WERI-Rb-1 (cell line): ENCODE results near the gene WNT10A.
A peak's percentile ranks its signal among the peaks of the same experiment; 100 is the strongest.

ENCODE experiments used
- DNase-seq: peaks from one replicate; pipeline ENCODE4 v3.0.0-alpha.2; 2020
- H3K27ac ChIP-seq: fragments of 250-450 bp; sonication (Bioruptor Pico); 2 replicates; pipeline ENCODE4 v1.5.1; 2020; ENCODE audit warnings: mild to moderate bottlenecking, moderate library complexity
- H3K27me3 ChIP-seq: fragments of 250-450 bp; sonication (Bioruptor Pico); 2 replicates; pipeline ENCODE4 v1.5.1; 2021; ENCODE audit warnings: mild to moderate bottlenecking, low read depth, moderate library complexity; ENCODE audit not compliant: insufficient read depth, severe bottlenecking
- H3K36me3 ChIP-seq: fragments of 250-450 bp; sonication (Bioruptor Pico); 2 replicates; pipeline ENCODE4 v1.5.1; 2020; ENCODE audit warnings: mild to moderate bottlenecking, moderate library complexity
- H3K4me3 ChIP-seq: 2 replicates; pipeline ENCODE4 v1.5.1; 2011; ENCODE audit warnings: low read depth, mild to moderate bottlenecking, control low read depth, low read length
- H3K9me3 ChIP-seq: fragments of 250-450 bp; sonication (Bioruptor Pico); 2 replicates; pipeline ENCODE4 v1.5.1; 2021; ENCODE audit warnings: mild to moderate bottlenecking, moderate library complexity; ENCODE audit not compliant: severe bottlenecking
- TF ChIP-seq, protein P1 (sequence below): IDR thresholded peaks from 2 replicates; pipeline ENCODE4 v1.5.1; 2011; ENCODE audit warnings: low read depth, mild to moderate bottlenecking, control low read depth, inconsistent platforms, low read length

Gene WNT10A

DNA sequence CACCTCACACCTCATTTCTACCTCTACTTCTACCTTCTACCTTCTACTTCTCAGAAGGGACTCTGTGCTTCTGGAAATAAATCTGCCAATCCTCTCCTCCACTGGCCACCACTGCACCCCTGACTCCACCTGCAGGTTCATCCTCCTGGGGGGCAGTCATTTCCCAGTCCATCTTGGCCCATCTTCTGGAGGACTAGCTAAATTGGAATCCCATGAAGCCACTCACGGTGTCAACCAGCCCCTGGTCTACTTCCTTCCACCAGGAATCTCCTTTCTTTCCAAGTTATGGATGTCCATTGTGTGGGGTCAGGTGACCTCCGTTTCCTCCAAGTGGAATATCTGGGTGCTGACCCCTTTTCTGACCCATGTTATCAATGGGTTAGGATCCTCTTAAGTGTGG is 3.9 kb downstream of the WNT10A start:
- TF ChIP-seq, protein P1, sequence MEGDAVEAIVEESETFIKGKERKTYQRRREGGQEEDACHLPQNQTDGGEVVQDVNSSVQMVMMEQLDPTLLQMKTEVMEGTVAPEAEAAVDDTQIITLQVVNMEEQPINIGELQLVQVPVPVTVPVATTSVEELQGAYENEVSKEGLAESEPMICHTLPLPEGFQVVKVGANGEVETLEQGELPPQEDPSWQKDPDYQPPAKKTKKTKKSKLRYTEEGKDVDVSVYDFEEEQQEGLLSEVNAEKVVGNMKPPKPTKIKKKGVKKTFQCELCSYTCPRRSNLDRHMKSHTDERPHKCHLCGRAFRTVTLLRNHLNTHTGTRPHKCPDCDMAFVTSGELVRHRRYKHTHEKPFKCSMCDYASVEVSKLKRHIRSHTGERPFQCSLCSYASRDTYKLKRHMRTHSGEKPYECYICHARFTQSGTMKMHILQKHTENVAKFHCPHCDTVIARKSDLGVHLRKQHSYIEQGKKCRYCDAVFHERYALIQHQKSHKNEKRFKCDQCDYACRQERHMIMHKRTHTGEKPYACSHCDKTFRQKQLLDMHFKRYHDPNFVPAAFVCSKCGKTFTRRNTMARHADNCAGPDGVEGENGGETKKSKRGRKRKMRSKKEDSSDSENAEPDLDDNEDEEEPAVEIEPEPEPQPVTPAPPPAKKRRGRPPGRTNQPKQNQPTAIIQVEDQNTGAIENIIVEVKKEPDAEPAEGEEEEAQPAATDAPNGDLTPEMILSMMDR, result no peak
- Histone ChIP-seq H3K27me3 (no peaks in the 10 kb centered on the region), H3K9me3 (no peaks in the 10 kb centered on the region), H3K27ac (no peak overlapping the region), H3K36me3 (no peaks in the 10 kb centered on the region), H3K4me3 (no peak overlapping the region)
- no peak for DNase-seq

DNA sequence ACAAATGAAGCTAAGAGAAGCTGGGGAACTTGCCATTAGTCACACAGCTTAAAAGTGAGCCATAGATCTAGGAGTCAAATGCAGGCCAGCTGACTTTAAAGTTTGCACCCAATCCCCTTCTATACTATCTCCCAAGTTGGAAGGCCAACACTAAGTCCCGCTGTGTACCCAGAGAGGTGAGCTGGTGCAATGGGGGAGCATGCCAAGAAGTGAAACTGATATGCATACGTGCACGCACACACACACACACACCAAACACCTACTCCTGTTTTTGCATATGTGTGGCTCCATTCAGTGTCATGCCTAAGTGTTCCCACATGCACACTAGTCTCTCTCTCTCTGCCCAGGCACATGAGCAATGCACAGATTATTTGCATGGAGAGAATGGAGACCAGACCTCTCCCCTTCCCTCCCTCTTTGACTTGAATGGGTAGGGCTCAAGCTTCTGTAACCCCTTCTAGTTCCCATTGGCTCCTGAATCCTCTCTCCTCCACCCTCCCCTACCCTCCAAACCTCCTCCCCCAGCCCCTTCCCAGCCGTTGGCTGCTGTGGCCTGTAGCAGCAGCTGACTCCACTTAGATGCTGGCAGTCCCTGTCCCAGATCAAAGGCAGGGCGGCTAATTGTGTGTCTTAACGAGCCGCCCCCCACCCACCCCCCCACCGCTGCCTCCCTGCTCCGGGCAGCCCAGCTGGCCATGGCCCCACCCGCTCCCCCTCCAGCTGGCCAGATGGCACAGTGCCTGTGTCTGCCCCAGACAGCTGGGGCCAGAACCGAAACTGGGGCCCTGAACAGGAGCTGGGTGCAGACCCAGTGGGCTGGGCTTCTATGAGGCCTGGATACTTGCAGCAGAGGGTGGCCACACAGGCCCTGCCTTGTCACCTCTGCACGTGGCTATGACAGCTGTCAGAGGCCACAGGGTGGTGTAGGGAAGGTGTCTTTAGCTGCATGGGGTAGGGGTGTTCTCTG is 5.6 kb downstream of the WNT10A start:
- Histone ChIP-seq H3K27ac (peak overlapping the region; percentile 47), H3K36me3 (no peaks in the 10 kb centered on the region), H3K9me3 (no peaks in the 10 kb centered on the region), H3K4me3 (no peak overlapping the region), H3K27me3 (no peaks in the 10 kb centered on the region)
- DNase-seq, result peak; percentile 73
- TF ChIP-seq, protein P1, result no peak

- DNase-seq, result no peak
- TF ChIP-seq, protein P1, result no peak
- Histone ChIP-seq H3K9me3 (no peaks in the 10 kb centered on the region), H3K27me3 (no peaks in the 10 kb centered on the region), H3K36me3 (no peaks in the 10 kb centered on the region), H3K4me3 (no peak overlapping the region), H3K27ac (peak overlapping the region; percentile 47)
Measured at GRCh38 chr2:218887079-218887478, 6.4 kb downstream of the WNT10A start.

- H3K9me3 ChIP-seq, result no peaks in the 10 kb centered on the region
- TF ChIP-seq, protein P1, result no peak
- no peak overlapping the region for H3K27ac ChIP-seq
- no peak overlapping the region for H3K4me3 ChIP-seq
- H3K36me3 ChIP-seq, result no peaks in the 10 kb centered on the region
- DNase-seq, result no peak
- no peaks in the 10 kb centered on the region for H3K27me3 ChIP-seq
Measured at GRCh38 chr2:218888341-218888740, 7.7 kb downstream of the WNT10A start.

- no peaks in the 10 kb centered on the region for H3K36me3 ChIP-seq
- H3K27ac ChIP-seq, result no peak overlapping the region
- TF ChIP-seq, protein P1, result no peak
- no peak overlapping the region for H3K4me3 ChIP-seq
- H3K9me3 ChIP-seq, result no peaks in the 10 kb centered on the region
- no peaks in the 10 kb centered on the region for H3K27me3 ChIP-seq
- no peak for DNase-seq
Measured at GRCh38 chr2:218889937-218890336, 9.3 kb downstream of the WNT10A start.
